Glomerular endothelial cell (primary cell): Measurements from ENCODE around the gene ZNF488. TPM values are rescaled to one million over a fixed set of nuclear protein-coding genes. Genes with fewer than 3 reads are reported as not detected.

Source experiments
- DNase-seq: peaks from one replicate; pipeline ENCODE4 v3.0.0-alpha.2; 2011; ENCODE audit warnings: low read depth, low spot score; ENCODE audit errors: extremely low read depth
- total RNA-seq: library from RNA; depleted of rRNA; stranded (reverse); fragments of >200 nt; gene quantifications from 2 replicates; pipeline ENCODE4 v1.2.3, GENCODE V29; 2015

The ZNF488 gene
- total RNA-seq, 1 donor from 2014 or later = not detected

DNA sequence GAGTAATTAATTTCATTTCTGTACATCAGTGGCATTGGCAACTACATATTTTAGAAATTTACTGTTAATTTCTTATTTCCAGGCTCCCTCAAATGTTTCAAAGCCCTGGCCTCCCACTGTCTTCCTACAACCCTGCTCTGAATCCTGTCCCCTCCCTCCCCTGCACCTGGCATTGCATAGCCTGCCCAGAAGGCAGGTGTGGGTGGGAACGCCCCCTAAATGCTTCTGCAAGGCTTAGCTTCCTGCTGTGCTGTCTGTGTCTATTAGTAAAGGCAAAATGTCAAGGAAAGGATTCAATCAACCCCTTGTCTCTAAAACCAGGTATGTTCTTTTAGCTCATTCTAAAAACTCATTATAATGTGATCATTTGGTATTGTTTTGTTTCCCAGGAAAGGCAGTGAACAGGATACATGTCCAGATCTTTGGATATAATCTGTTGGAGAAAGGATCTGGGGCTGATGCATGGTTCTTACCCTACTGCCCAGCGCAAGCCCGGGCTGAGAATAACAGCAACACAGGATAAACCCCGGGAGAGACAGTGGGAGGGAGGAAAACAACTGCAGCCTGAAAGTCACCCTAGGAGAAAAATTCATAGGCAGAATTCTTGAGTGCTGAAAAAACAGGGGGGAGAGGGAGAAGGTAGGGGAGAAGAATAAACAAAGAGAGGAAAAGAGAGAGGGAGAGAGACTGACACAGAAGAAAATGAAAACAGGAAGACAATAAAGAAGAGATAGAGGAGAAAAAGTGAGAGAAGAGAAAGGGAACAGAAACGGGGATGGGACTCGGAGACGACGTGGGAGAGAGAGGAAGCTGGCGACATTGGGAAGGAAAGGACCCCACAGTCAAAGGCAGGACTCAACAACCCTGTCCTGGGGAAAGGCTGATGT lies 589 bp downstream of the ZNF488 start:
- DNase-seq = no peak

GRCh38 chr10:47381427-47382379 lies 2.4 kb downstream of the ZNF488 start:
- DNase-seq = no peak

DNA sequence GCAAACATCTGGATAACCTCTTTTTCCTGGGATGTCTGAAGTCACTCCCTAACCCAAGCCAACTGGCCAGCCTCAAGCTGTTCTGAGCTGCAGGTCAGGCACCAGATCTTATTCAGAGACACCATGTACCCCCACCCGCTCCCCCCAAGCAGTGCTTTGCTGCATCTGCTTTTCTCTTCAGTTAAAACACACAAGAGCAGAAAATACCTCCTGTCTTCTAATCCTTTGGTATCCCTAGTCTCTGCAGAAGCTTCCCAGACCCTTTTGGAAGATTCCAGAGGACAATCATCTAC lies 3.0 kb downstream of the ZNF488 start:
- no peak for DNase-seq

- DNase-seq = no peak
These were observed 3.6 kb downstream of the ZNF488 start for GRCh38 chr10:47380341-47381102.

DNA sequence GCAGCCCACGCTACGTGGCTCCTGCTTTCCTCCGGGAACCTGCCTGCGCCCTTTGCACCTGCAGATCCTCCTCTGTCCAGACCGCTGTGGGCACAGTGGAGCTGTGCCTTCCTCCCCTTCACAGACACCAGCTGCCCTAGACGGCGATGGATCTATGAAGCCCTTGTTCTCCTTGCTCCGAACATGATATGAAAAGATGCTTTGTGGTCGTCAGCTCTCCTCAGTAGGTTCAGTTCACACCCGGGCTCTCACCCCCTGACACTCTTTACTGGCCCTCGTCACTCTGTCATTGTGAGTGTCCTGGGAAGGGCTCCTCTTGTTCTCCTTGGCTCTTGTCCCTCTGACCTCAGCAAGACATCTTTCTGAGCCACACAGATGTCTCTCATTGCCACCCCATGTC lies 4.2 kb downstream of the ZNF488 start:
- no peak for DNase-seq

DNA sequence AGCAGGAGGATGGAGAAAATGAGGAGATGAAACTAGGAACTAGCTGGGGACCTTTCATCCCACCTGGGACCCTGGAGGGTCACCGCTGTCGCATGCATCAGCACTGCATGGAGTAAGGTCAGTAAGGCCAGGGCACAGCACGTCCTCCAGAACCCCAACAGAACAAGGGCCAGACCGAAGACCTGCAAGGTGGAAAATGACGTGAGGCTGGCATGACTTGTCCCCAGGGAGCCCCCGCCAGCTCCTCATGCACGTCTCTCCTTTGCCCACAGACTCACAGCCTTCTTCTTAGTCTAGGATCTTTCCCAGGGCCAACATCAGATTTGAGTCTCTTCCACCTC lies 4.7 kb downstream of the ZNF488 start:
- DNase-seq = no peak

DNA sequence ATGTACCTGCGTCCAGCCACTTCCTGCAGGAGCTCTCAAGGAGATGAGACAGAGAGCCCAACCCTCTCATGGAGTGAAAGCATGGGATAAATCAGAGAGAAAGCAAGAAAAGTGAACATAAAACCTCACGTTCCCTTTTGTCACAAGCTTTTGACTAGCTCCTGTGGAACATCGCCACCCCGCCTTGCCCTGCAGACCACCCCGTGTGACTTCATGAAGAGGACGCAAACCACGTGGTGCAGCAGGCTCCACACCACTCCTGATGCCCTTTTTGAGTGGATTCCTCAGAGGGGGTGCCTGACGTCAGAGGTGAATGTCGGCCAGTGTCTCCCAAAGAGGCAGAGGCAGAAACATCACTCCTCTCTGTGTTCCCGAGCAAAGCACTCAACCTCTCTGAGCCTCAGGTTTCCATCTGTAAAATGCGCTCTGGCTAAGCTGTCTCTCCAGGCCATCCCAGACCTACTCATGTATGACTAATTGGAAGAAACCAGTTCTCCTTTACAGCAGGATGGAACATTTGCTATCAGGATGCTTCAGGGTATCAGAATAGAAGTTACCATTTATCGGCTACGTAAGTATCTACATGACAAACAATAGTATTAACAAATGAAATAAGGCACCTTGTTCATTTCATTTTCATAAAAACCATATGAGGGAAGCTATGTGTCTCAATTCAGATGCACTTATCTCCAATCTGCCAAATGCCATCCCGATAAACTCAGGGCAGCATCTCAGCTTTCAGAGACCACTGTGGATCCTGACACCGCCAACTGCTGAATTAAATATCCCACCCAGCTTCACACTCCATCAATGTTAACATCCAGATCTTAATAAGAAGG lies 5.3 kb downstream of the ZNF488 start:
- no peak for DNase-seq

DNA sequence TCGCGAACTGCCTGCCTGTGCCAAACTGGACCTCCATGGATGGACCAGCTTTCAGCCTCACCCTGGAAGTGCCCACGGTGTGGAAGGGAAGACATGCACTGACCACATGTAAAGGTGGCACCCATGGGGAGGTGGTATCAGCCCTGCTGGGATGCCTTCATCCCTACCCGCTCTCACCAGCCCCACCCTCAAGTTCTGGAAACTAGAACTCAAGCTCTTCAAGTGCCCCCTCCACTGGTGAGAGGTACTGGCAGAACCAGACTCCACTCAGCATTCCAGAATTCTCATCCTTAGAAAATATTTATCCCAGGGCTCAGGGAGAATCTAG lies 5.9 kb downstream of the ZNF488 start:
- DNase-seq = no peak

DNA sequence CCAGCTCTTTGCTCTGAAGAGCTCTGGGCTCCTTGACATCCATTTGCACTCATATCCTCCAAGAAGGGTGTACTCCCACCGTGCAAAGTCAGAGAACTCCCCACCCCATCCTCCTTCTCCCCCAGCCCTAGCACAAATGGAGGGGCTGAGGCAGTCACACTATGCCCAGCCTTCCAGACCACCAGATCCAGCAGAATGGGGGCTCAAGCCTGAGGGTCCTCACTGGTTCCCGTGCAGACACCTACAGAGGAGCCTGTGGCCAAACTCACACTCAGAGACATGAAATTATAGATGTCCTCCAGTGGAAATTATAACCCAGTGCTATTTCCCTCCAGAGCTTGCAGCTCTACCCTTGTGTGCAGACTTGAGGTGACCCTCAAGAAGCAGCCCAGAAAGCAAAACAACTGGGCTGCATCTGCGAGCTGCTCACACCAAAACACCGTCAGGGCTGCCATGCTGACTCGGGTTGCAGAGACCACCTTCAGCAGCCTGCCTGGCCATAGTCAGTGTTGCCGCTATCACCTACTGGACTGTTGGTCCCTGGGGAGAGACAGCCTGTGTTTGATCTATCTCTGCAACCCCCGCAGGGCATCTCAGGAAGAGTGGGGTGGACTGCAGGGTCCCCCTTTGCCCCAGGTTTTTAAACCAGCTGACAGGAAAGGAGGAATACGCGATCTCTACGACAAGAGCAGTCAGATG lies 7.4 kb downstream of the ZNF488 start:
- no peak for DNase-seq

DNA sequence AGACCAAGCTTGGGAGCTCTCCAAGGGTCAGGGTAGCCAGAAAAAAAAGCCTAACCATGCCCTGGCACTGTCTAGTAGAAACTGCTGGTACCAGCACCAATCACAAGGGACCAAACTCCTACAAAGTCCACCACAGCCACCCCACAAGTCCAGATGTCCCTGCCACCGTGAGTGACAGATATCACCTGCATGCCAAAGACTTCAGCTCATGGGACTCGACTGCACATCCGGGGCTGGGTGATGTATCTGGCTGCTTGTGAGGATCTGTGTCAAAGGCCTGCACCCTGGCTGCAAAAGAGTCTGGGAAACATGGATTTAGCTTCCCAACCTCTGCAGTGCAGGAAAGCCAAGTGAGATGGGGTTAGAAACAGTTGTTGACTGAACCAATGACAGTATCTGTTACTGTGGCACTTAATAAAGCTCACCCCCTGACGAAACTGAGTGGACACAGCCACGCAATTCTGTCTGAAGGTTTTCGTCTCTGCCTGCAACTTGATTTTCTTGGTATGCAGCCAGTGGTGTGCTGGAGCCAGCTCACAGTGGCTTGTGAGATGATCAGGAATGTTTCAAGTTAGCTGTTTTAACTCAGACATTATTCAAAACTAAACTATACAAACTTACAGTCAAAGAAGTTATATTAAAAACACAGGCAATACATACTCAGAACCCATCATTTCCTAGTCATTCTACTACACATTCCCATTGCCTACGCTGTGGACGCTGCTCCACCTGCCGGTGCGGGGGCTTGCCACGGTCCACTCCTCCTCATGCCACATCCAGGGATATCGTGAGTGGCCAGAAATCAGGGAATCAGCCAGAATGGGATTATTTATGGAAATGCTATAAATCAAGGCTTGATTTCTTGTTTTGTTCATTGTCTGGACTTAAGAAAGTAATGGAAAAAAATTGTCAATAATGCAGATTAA lies 9.2 kb downstream of the ZNF488 start:
- no peak for DNase-seq

GRCh38 chr10:47372726-47373125 lies 11.4 kb downstream of the ZNF488 start:
- no peak for DNase-seq

- no peak for DNase-seq
These were observed 12.2 kb downstream of the ZNF488 start for GRCh38 chr10:47371629-47372485.

DNA sequence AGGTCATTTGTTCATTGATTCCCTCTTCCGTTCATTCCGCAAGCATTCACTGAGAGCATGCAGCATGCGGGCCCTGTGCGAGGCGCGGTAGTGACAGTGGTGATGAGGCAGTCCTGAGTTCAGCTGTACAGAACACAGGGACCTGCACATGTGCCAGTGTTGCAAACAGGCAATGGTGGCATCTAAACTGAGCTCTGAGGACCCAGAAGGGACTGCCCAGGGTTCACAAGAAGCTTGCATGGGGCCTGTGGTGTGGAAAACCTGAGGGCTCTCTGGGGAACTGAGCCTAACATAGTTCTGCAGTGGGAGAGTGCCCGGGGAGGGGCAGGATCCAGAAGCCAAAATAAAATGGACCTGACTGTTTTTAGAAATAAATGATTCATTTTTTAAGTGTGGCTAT lies 13.2 kb downstream of the ZNF488 start:
- no peak for DNase-seq

DNA sequence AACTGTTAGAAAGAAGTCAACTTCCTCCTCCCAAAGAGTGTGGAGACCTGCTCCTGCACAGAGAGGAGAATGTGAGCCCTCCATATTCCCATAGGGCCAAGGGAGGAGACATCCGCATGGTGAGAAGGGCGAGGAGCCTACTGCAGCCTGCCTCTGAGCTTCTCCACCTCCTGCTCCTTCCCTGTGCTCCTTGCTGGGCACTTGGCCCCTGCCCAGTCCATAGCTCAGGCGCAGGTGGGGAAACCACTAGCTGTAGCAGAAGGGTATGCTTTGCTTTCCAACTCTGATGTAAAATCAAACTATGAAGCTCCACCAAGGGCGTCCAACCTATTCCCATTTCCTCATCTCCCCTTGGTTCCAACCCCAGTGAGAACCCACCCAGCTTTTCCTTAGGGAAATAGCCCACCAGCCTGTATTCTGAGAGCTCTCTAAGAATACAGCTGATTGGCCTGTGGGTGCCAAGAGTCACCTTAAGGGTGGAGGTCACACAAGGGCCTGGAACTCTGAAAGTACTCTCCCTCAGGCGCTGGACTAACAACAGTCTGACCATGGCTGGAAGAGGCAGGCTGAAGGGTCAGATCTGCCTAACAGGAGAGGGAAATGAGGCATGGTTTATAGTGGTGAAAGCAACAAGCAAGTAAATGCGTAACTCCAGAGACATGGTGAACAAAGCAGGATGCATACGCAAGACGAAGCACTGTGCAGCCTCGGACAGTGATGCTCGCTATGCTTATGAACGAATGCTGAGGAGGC lies 13.9 kb downstream of the ZNF488 start:
- DNase-seq = no peak

DNA sequence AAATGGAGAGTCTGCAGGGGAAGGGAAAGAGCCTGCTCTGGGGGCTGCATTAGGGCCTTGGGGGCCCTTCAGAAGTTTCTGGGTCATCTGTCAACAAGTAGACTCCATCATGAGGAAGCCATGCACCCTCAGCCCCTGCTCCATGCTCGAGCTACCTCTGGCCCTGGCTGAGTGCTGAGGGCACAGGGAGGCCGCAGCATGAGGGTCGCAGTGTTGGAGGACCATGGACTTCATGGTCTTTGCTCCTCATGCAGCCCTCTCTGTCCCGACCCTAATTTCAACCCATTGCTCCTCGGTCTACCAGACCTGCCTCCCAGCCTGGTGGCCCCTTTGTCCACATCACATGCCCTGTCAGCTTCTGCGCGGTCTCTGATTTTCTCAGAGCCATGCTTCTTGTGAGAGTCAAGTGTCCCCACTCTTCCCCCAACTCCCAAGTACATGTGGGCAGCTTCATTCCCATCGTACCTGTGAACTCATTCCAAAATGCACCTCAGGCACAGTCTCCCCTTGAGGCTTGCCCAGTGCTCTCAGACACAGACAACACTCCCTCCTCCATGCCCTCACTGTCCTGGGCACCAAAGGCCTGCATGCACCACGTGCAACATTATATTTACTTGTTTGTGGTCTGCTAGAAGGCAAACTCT lies 14.7 kb downstream of the ZNF488 start:
- no peak for DNase-seq

GRCh38 chr10:47368431-47369180 lies 15.5 kb downstream of the ZNF488 start:
- no peak for DNase-seq
